ENCODE results near the gene TBCE.

The TBCE gene
- 0.96 to 7.2 (median 3.1) reads per million in 17 experiments for total RNA-seq

GRCh38 chr1:235367000-235367908, at the start of gene TBCE:
TSS of gene TBCE (plus strand) at chr1:235367427. CDS start at chr1:235380050, 12,623 bp downstream.
- DNase-seq: peak; percentile 97 to 98 (median 98)

- DNase-seq: no peak
Observed at GRCh38 chr1:235319255-235319654, 48.0 kb upstream of the TBCE start.

GRCh38 chr1:235320521-235321179, 46.6 kb upstream of the TBCE start:
- no peak for DNase-seq

- no peak for DNase-seq
Observed at GRCh38 chr1:235324296-235324695, 42.9 kb upstream of the TBCE start.

- no peak for DNase-seq
Observed at GRCh38 chr1:235325139-235325538, 42.1 kb upstream of the TBCE start.

- DNase-seq: no peak
Observed at GRCh38 chr1:235325854-235326253, 41.4 kb upstream of the TBCE start.

- DNase-seq: peak; percentile 41 to 75 (median 70)
Observed at GRCh38 chr1:235326719-235327558, 40.3 kb upstream of the TBCE start.

GRCh38 chr1:235327559-235328270, 39.5 kb upstream of the TBCE start, which contains the start of gene ARID4B:
TSS of gene ARID4B (minus strand) at chr1:235328179. CDS start at chr1:235326919, 1,260 bp downstream.
- peak in 2 of 4 experiments; percentile 49 to 62 for DNase-seq

GRCh38 chr1:235328271-235329138, 38.7 kb upstream of the TBCE start, which contains the start of gene GGPS1:
TSS of gene GGPS1 (plus strand) at chr1:235328570. CDS start at chr1:235335265, 6,695 bp downstream.
- peak; percentile 99 to 100 (median 100) for DNase-seq

GRCh38 chr1:235329139-235329902, 37.9 kb upstream of the TBCE start:
- DNase-seq: peak; percentile 33 to 53 (median 48)

GRCh38 chr1:235330918-235331285, 36.3 kb upstream of the TBCE start:
- no peak for DNase-seq

- DNase-seq: peak in 3 of 4 experiments; percentile 3 to 62 (median 38)
Observed at GRCh38 chr1:235331401-235331800, 35.8 kb upstream of the TBCE start.

GRCh38 chr1:235336903-235337302, 30.3 kb upstream of the TBCE start:
- DNase-seq: no peak

- DNase-seq: no peak
Observed at GRCh38 chr1:235339746-235340145, 27.5 kb upstream of the TBCE start.

GRCh38 chr1:235341334-235341733, 25.9 kb upstream of the TBCE start:
- DNase-seq: no peak

- DNase-seq: no peak
Observed at GRCh38 chr1:235342039-235342438, 25.2 kb upstream of the TBCE start.

GRCh38 chr1:235342471-235342870, 24.8 kb upstream of the TBCE start:
- DNase-seq: no peak

- DNase-seq: no peak
Observed at GRCh38 chr1:235343726-235344125, 23.5 kb upstream of the TBCE start.

- DNase-seq: no peak
Observed at GRCh38 chr1:235351441-235351840, 15.8 kb upstream of the TBCE start.

GRCh38 chr1:235351898-235352297, 15.3 kb upstream of the TBCE start:
- DNase-seq: no peak

Measured in suppressor macrophage (primary cell).